ENCODE measurements around the gene FOXL2NB. TPM values are rescaled to one million over a fixed set of nuclear protein-coding genes. Genes with fewer than 3 reads are reported as not detected.

The FOXL2NB gene
- total and polyA plus RNA-seq, 10 of the 15 experiments (the other 5 are each of a cell fraction or from before 2014, with no cell fraction given) = not detected

- no peak for TF ChIP-seq EED (IDR thresholded peaks at IDR 0.05; ENCODE audit: low read depth)
- TF ChIP-seq BMI1 (IDR thresholded peaks at IDR 0.05; ENCODE audit: borderline replicate concordance) = no peak
- no peak for TF ChIP-seq MXI1 (IDR thresholded peaks at IDR 0.05; ENCODE audit: low read depth, low read length)
- TF ChIP-seq, protein P1, sequence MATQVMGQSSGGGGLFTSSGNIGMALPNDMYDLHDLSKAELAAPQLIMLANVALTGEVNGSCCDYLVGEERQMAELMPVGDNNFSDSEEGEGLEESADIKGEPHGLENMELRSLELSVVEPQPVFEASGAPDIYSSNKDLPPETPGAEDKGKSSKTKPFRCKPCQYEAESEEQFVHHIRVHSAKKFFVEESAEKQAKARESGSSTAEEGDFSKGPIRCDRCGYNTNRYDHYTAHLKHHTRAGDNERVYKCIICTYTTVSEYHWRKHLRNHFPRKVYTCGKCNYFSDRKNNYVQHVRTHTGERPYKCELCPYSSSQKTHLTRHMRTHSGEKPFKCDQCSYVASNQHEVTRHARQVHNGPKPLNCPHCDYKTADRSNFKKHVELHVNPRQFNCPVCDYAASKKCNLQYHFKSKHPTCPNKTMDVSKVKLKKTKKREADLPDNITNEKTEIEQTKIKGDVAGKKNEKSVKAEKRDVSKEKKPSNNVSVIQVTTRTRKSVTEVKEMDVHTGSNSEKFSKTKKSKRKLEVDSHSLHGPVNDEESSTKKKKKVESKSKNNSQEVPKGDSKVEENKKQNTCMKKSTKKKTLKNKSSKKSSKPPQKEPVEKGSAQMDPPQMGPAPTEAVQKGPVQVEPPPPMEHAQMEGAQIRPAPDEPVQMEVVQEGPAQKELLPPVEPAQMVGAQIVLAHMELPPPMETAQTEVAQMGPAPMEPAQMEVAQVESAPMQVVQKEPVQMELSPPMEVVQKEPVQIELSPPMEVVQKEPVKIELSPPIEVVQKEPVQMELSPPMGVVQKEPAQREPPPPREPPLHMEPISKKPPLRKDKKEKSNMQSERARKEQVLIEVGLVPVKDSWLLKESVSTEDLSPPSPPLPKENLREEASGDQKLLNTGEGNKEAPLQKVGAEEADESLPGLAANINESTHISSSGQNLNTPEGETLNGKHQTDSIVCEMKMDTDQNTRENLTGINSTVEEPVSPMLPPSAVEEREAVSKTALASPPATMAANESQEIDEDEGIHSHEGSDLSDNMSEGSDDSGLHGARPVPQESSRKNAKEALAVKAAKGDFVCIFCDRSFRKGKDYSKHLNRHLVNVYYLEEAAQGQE (IDR thresholded peaks at IDR 0.05; ENCODE audit: low read depth, low read length) = no peak
- TF ChIP-seq HDGF (IDR thresholded peaks at IDR 0.05) = no peak
These were observed 27.4 kb downstream of the FOXL2NB start (continued) for GRCh38 chr3:138974462-138974861.

- CTCF ChIA-PET = no interaction called here
- 44% methylated on average over 8 of the region's 8 CpGs for WGBS (ENCODE audit: insufficient coverage, insufficient replicate concordance, low lambda C conversion rate, missing lambda C conversion rate)
These were observed 28.3 kb downstream of the FOXL2NB start for GRCh38 chr3:138975351-138975750.

More at GRCh38 chr3:138975351-138975750, 28.3 kb downstream of the FOXL2NB start:
- Histone ChIP-seq H4K20me1 (ENCODE audit: control insufficient read depth, insufficient read depth) (no peaks in the 10 kb centered on the region), H3K36me3 (ENCODE audit: control insufficient read depth in 2 of 2, insufficient read depth in 2 of 2, low read length in 1 of 2) (no peaks in the 10 kb centered on the region), H3K4me3 (no peak overlapping the region), H3K27ac (ENCODE audit: control insufficient read depth, insufficient read depth) (no peak overlapping the region), H3K9ac (ENCODE audit: control insufficient read depth, insufficient read depth, low read length) (no peak overlapping the region), H3K4me1 (ENCODE audit: control insufficient read depth, insufficient read depth, low read length) (no peaks in the 10 kb centered on the region), H3K27me3 (replicated peaks in 1 of 2; ENCODE audit: control insufficient read depth in 2 of 2, insufficient read depth in 2 of 2, low read length in 1 of 2) (no peaks in the 10 kb centered on the region), H3K79me2 (ENCODE audit: control insufficient read depth, insufficient read depth, low read length) (no peaks in the 10 kb centered on the region), H3K9me3 (replicated peaks; ENCODE audit: control insufficient read depth, insufficient read depth, low read length) (no peaks in the 10 kb centered on the region), H3K4me2 (ENCODE audit: control insufficient read depth, insufficient read depth) (no peak overlapping the region), H2AFZ (ENCODE audit: control insufficient read depth, low read depth, low read length) (no peak overlapping the region)
- intact Hi-C loops (cut with micrococcal nuclease; ENCODE audit: unreplicated experiment) = no loop called here
- RAD21 ChIA-PET (ENCODE audit: unreplicated experiment) = no interaction called here
- TF ChIP-seq BCL11A (IDR thresholded peaks at IDR 0.05; ENCODE audit: low read depth, low read length) (no peak), BMI1 (IDR thresholded peaks at IDR 0.05; ENCODE audit: borderline replicate concordance) (no peak)
- POLR2A ChIA-PET = no interaction called here
- BruUV-seq (replicated peaks) = no TSS peak
- ATAC-seq (no peak), DNase-seq (ENCODE audit: low read depth, low spot score) (no peak), FAIRE-seq (no peak)
- SMC1A ChIA-PET (ENCODE audit: uncharacterized antibody, unreplicated experiment) = no interaction called here
- in situ Hi-C loops (cut with MboI) = no loop called here
